ENCODE results near the gene GRPEL1.

GRPEL1 gene

DNA sequence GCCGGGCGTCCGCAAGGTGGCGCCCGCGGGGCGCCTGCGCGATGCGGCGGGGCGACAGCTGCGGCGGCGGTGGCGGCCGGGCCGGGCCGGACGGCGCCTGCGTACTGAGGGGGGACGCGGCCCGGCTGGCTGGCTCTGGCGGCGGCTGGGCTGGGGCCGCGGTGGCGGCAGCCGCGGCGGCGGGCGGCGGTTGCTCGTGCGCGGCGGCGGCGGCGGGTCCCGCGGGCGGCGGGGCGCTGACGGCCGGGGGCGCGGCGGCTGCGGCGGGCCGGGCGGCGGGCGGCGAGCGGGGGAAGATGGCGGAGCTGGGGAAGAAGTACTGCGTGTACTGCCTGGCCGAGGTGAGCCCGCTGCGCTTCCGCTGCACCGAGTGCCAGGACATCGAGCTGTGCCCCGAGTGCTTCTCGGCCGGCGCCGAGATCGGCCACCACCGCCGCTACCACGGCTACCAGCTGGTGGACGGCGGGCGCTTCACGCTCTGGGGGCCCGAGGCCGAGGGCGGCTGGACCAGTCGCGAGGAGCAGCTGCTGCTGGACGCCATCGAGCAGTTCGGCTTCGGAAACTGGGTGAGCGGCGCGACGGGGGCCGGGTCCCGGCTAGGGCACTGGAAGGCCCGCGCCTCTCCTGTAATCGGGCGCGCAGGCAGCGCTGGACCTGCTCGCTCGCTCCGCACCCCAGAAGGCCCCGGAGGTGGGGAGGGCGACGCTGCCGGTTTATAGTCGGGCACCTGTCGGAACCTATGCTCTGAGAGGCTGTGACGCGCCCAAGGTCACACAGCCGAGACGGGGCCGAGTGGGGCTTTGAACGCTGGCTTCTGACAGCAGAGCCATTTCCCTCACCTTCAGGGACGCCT lies 24.4 kb downstream of the GRPEL1 start, which contains the start of gene TADA2B:
Gene TADA2B (plus strand): TSS at position 89 of the 853 bp plus-strand sequence. CDS start 208 bp downstream, at position 297.
- no peak for DNase-seq

GRCh38 chr4:7042503-7043283 lies 25.2 kb downstream of the GRPEL1 start:
- DNase-seq: peak; percentile 83

GRCh38 chr4:7041801-7042502 lies 25.9 kb downstream of the GRPEL1 start:
- DNase-seq: no peak

DNA sequence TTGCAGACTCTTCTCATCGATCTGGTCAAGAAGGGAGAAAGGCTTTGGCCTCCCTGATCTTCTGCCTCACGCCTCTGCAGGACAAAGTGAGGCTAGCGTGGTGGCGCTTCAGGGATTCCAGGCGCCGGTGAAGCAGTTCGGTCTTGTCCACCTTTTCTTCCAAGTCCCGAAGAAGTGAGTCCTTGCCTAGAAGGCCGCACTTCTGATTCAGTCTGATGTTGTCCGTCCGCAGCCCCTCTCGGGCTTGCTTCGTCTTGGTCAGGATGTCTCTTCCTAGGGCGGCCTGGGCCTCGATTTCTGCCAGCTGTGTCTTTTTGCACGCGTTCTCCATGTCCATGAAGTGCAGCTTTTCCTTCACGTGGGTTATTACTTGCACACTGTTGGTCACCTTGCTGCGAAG lies 26.6 kb downstream of the GRPEL1 start:
- DNase-seq: no peak

DNA sequence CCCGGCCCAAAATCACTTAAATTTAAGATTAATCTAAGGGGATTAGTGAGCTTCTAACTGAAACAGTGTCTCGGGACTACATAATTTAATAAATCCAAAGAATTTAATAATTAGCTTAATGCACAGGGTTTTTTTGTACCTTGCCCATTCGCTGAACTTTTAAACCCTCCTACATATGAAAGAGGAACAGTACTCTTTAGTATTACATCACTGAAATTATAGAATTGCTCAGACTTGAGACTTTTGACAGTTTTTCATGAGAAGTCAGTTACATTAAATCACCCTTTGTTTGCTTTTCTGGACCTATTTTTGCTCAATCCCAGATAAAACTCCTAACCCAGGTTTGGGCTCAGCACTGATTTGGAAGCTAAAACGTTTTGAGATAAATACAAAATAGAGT lies 27.1 kb downstream of the GRPEL1 start:
- no peak for DNase-seq

DNA sequence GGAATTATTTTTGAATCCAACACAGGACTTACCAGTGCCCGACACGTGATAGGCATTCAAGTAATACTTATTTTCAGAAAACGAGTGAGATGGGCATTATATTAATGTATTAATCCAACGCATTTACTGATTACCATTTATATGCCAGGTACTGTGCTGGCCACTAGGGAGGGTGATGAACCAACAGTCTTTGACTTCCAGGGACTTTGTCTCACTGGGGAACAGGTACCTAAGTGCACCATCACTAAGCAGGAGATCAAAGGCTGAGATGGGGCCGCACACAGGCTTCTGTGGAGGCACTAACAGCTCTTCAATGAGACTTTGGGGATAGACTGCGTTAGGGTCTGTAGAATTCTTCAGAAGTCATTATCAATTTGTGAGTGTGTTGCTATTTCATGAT lies 30.4 kb downstream of the GRPEL1 start:
- no peak for DNase-seq

GRCh38 chr4:7034262-7035081 lies 33.4 kb downstream of the GRPEL1 start:
- DNase-seq: peak; percentile 15

DNA sequence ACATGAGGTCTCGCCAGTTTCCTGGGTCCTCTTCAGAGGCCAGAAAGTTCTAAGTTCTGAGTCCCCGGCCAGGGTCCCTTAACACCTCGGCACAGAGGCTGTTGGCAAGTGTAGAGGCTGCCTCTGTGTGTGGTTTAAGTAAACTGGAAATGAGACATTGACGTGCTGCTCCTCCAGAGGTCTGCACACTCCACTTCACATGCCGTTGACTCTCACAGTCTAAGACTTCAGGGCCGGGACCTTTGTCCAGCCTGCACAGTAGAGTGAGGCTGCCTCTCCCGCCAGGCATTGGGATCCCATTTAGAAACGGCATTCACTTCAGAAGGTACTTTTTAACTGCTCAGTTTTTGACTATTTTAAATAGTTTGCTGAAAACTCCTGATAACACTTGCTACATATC lies 35.3 kb downstream of the GRPEL1 start:
- DNase-seq: no peak

DNA sequence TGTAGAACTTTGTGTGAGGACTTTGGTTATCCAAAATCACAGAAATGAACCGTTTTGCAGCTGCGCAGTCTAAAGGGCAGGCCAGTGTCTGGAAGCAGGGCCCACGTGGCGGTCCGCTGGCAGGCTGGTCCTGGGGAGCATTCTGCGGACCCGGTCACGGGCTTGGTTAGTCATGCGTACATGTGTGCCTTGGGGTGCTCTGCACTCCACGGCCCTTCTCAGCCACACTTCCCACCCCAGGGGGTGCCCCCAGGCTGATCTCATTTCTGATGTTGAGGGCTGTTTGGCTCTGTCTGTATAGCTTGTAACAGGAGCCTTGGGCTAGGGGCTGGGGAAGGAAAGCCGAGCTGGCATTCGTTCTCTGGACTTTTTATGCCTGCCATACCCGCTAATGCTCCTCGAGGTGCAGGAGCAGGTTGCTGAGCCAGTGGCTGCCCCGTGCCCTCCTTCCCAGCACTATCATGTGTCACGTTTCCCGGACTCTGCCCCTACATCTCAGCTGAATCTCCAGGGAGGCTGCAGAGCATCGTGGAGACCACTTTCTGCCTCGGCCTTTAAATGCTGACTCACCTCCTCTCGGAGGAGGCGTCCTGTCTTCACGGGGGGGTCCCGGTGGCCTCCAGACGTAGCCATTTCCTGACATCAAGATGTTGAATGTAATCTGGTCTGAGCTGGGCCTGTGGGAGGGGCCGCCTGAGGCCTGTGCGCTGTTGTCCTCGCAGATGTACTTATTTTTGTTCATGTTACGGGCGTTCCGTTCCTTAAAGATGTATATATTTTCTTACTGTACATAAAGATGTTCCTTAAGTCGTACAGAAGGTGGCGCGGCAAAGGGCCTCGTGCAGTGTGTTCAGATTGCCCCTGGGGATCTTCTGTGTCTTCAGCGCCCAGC lies 36.1 kb downstream of the GRPEL1 start:
- DNase-seq: no peak

GRCh38 chr4:7030856-7031255 lies 37.0 kb downstream of the GRPEL1 start:
- no peak for DNase-seq

GRCh38 chr4:7029921-7030320 lies 37.9 kb downstream of the GRPEL1 start:
- no peak for DNase-seq

DNA sequence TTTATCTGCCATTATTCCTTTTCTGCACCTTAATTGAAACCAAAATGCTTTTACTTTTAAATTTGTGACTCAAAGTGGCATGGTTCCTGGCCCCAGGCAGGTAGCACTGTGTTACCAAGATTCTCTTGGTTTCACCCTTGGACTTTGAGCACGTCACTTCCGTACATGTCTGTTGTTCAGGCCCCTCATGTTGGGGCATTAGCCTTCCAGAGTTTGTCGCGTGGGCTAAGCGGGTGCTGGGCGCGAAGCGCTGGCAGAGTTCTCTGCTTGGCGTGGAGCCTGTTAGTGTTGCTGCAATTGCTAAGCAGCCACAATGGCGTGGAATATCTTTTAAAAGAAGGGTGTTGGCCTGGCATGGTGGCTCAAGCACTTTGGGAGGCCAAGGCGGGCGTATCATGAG lies 38.7 kb downstream of the GRPEL1 start:
- no peak for DNase-seq

DNA sequence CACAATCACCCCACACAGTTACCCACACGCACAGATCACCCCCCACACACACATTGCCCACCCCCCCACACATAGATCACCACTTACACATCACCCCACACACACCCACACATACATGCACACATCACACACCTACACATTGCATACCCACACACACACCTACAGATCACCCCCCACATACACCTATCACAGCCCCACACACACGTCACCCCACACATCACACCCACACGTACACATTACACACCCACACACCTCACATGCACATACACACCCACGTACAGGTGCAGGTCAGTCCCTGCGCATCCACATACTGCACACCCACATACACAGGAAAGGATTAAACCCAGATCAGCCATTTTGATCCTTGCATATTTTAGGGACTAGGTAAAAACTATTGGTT lies 40.0 kb downstream of the GRPEL1 start:
- no peak for DNase-seq

DNA sequence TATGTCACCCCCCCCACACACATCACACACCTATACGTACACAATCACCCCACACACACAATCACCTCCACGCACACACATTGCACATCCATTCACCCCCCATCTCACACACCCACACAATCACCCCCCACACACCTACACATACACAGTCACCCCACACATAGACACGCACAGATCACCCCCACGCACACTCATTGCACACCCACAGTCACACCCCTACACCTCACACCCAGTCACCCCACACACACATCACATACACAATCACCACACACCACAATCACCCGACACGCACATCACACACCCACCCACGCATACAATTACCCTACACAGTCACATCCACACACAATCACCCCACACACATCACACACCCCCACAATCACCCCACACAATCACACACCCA lies 40.6 kb downstream of the GRPEL1 start:
- no peak for DNase-seq

GRCh38 chr4:7026107-7026506 lies 41.8 kb downstream of the GRPEL1 start:
- no peak for DNase-seq

DNA sequence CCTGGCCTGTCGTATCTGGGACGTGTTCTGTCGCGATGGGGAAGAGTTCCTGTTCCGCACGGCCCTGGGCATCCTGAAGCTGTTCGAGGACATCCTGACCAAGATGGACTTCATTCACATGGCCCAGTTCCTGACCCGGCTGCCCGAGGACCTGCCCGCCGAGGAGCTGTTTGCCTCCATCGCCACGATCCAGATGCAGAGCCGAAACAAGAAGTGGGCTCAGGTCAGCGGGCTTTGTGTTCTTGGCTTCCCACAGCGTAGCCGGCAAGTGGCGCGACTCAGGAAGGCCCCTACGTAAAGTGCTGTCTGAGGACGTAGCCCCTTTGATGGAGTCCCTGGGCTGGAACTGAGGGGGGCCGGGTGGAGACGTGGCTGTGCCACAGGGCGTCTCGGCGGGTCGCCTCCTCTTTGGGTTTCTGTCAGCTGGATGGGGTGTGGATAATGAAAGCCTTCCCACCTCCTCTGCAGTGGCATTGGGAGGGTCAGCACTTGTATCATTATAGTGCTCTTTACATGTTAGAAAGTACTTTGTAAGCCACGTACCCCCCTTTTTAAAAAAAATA lies 42.7 kb downstream of the GRPEL1 start:
- DNase-seq: no peak

- no peak for DNase-seq
Measured at GRCh38 chr4:7024336-7024890, 43.5 kb downstream of the GRPEL1 start.

DNA sequence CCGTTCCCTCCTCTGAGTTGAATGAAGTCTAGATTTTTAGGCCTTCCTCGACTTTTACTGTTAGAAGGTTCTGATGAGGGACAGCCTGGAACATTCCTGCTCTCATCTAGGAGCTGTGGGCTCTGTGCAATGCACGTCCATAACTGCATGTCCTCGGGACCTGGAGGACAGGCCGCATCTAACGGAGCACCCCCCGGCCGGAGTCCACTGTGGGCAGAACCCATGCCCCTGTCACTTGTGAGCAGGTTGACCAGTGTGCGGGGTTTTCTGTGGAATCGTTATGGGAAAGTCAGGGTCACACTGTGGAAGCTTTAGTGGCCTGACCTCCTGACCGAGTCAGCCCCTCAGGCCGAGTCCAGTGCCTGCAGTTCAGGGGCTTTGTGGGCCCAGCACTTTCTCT lies 44.0 kb downstream of the GRPEL1 start:
- no peak for DNase-seq

GRCh38 chr4:7023486-7023885 lies 44.4 kb downstream of the GRPEL1 start:
- no peak for DNase-seq

- no peak for DNase-seq
Measured at GRCh38 chr4:7021930-7022664, 45.8 kb downstream of the GRPEL1 start.
